GM12892 (cell line): ENCODE measurements around the gene DYNC2H1.

Experiments used
- POLR2A ChIP-seq: IDR thresholded peaks from 2 replicates; pipeline ENCODE4 v1.6.1; 2011; ENCODE audit warnings: low read depth, low read length, control low read depth
- POLR2AphosphoS5 ChIP-seq: IDR thresholded peaks from 2 replicates; pipeline ENCODE4 v1.6.1; 2011; ENCODE audit warnings: low read depth, low read length, control low read depth
- TAF1 ChIP-seq: IDR thresholded peaks from 2 replicates; pipeline ENCODE4 v1.6.1; 2011; ENCODE audit warnings: low read depth, mild to moderate bottlenecking, control low read depth, low read length, borderline replicate concordance

GRCh38 chr11:103384652-103385051, 275.4 kb downstream of the DYNC2H1 start:
- TF ChIP-seq POLR2AphosphoS5 (no peak), POLR2A (no peak), TAF1 (no peak)
